RPMI7951 (cell line): ENCODE results near the gene NFIA. TPM values are rescaled to one million over a fixed set of nuclear protein-coding genes. Genes with fewer than 3 reads are reported as not detected.

Experiments
- DNase-seq: peaks from one replicate; pipeline ENCODE4 v3.0.0-alpha.2; 2012; ENCODE audit warnings: low read depth
- total RNA-seq: library from RNA; depleted of rRNA; stranded (reverse); fragments of >200 nt; shearing (Covaris generic); gene quantifications from 2 replicates; pipeline ENCODE4 v1.2.3, GENCODE V29; 2014

The NFIA gene
- total RNA-seq, 1 experiment from 2014 or later, result 3.0 TPM

DNA sequence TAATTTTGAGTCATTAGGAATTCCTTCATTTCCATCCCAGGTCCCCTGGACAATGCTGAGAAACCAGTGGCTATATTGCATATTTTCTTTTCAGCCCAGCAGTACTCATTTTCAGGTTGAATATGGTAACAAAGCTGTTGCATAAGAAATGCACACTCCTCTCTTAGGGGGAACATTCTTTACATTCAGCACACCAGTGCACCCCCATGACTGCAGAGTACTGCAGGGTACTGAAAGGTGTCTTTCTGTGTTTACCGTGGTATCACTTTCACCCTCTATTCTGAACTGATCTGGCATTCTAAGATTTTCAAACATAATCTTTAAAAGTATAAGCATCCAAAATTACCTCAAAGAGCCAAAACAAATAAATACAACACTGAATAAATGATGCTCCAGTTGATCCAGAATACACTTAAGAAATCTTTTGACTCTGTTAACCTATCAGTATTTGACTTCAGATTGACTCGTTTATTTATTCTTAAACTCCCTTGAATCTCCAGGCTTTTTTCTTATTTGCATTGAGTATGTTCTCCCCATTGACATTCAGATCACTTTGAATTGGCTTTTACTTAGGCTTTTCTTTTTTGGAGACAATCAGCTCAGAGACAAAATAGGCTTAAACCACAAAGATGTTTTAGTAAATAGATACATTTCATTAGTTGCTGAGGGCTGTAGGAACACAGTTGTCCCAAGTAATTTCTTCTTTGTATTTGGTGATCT, 213.6 kb downstream of the NFIA start:
- DNase-seq, result no peak

DNA sequence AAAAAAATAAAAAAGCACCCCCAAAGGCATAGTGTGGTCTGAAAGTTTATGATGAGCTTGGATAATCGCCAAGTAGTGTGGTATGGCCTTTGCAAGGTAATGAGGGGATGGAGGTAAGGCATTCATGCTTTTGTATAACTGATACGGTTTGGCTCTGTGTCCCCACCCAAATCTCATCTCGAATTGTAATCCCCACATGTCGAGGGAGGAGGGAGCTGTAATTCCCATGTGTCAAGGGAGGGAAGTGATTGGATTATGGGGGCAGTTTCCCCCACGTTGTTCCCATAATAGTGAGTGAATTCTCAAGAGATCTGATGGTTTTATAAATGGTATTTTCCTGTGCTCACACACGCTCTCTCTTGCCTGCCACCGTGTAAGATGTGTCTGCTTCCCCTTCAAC, 215.5 kb downstream of the NFIA start:
- DNase-seq, result no peak

DNA sequence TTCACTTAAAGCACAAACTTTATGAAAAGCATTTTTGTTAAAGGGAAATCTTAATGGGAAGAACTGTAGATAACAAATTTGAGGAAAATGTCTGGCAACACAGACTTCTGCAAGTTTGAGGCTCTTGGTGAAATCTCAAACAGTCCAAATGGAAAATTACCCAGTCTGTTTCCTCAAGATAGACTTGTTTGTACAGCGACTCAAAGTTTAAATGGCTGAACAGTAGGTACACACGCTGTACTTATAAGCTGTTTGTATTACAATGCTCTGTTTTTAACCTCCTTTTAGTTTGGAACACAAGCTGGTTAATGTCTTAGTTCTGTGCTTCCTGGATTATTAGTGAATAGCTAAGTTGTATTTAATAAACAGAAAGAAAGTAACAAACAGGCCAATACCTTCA, 217.1 kb downstream of the NFIA start:
- DNase-seq, result no peak

DNA sequence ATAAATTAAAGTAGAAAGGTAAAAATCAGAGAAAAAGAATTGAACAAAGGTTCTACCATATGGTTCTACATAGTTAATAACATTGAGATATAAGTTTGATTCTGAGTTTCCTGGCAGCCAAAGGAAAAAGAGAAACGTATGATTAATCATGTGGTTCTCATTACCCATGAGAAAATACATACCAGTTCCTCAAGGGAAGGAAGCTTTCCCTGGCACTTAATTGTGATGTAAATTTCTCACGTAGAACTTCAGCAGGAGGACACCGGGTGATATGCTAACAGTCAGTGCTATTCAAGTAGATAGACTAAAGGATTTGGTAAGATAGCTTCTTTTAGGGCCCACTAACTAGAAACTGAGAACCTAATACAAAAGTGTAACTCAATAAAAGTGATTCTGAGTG, 218.5 kb downstream of the NFIA start:
- DNase-seq, result no peak

DNA sequence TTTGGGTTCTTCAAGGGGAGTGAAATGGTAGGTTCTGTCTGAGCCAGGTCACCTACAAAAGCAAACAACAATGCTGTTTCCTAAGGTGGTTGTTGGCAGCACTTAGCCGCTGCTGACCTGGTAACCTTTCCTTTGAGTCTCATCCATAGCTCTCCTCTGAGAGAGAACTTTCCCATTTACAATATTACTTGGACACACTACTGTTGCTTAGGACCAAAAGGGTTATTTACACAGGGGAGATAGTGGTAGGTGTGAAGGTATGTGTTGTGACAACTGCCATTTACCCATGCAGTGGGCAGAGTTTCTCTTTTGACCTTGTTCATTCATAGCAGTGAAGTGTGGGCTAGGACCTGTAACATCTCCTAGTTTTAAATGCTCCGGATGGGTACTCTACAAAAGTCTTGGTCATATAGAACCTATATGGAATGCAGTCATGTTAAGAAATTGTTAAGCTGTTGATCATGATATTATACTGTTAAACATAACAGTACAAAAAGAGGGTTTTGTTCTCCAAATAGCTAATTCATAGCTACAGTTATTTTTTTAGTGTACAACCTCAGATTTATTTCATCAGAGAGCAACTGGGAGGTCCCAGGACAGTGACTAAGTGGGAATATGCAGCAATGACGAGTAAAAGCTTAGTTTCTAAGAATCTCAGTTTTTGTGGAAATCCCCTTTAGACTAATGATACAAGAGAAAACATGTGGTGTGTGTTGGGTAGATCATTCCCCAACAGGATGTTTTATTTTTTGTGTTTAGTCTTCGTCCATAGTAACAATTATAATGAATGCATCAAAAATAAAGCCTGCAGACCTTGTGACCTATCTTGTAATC, 219.7 kb downstream of the NFIA start:
- DNase-seq, result no peak

GRCh38 chr1:61307422-61308142, 225.2 kb downstream of the NFIA start:
- DNase-seq, result no peak

DNA sequence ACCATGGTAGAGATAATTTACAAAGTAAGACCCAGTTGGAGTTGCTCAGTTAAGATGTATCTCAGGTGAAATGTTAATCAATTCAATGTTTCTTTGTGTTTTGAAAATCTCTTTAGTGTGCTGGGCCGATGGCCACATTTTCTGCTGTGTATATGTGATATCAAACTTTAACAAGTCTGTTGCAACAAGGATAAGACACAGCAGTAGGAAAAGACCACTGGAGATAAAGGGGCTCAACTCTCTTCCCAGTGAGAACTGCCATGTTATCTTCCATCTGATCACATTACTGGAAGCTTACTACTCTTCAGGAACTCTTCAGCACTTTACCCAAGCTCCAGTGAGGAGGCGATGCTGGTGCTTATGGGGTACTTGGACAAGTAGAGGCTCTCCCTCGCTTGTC, 227.7 kb downstream of the NFIA start:
- no peak for DNase-seq

- DNase-seq, result no peak
Observed at GRCh38 chr1:61310538-61310937, 228.2 kb downstream of the NFIA start.

DNA sequence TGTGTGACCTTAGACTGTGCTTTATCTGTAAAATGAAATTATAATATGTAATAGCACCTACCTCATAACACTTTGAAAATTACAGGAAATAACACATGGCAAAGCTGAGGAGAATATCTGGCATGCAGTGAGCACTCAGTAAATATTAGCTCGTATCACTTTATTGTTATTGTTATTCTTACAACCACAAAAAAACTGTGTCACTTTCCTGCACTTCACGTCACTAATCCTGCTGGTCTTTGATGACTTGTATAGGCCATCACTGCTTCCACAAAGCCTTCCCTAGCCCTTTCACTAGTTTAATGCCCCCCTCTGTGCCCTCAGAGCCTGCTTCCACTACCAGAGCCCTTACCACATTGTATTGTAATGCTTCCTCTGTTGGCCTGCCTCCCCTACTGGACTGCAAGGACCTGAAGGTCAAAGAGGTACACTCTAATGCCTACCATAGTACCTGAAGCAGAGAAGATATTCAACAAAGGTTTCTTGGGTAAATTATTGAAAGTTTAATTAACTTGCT, 231.6 kb downstream of the NFIA start:
- DNase-seq, result no peak

DNA sequence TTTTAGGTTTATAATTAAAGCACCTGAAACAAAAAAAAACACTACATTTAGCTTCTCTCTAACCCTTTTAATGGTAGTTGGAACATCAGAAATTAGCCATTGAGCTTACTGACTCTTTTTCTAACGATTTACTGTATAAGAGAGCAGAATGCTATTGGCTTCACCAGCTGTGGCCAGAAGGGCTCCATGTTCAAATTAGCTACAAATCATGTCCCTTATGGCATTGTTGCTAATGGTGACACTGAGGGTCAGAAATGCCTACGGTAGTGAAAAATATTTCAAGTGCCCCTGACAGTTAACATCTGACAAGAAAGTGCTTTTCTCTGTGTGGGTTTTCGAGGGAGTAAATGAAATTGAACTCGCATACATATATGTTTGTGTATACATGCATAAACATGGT, 232.7 kb downstream of the NFIA start:
- no peak for DNase-seq

- DNase-seq, result no peak
Observed at GRCh38 chr1:61316493-61316892, 234.1 kb downstream of the NFIA start.

- no peak for DNase-seq
Observed at GRCh38 chr1:61318319-61319125, 236.2 kb downstream of the NFIA start.

- DNase-seq, result no peak
Observed at GRCh38 chr1:61320575-61320974, 238.2 kb downstream of the NFIA start.

- DNase-seq, result no peak
Observed at GRCh38 chr1:61322008-61322744, 239.8 kb downstream of the NFIA start.

DNA sequence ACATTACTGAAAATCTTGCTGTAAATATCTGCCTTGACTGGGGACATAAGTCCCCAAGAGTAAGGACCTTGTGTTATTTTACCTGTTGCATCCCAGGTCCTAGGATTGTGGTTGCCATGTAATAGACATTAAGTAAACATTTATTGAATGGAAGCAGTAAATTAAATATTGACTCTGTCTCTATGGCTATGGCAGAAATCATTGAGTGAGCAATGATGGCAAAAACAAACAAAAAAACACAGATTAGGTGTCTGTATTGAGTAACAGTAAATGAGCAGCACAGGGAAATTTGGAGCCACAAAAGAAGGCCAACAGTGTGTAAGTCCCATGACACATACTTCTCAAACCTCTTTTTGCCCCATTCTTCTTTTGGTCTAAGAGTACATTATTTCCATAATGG, 240.4 kb downstream of the NFIA start:
- no peak for DNase-seq

DNA sequence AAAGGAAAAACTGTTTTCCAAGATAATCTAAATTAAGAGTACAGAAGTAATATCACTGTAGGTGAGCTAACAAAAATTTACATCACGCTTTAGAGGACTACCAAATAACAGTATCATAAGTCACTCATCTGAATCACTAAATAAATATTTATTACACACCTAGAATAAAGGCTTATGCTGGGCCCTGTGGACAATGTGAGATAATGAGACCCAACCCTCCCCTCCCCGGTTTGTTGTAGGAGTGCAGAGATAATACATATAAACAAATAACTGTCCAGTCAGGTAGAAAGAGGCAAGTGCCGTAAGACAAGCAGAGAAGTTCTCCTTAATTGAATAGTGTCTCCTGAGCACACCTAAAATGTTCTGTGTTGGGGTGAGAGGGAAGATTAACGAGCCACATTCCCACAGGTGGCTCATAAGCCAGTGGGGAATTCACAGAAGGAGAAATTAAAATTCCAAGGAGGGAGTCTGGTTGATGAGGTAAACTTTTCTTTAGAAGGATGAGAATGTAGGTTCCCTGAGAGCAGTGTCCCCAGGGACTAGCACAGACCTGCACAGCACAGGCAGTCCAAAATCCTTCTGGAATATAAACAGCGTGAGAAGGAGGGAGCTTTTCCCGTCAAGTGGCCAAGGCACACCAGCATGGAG, 241.4 kb downstream of the NFIA start:
- no peak for DNase-seq

DNA sequence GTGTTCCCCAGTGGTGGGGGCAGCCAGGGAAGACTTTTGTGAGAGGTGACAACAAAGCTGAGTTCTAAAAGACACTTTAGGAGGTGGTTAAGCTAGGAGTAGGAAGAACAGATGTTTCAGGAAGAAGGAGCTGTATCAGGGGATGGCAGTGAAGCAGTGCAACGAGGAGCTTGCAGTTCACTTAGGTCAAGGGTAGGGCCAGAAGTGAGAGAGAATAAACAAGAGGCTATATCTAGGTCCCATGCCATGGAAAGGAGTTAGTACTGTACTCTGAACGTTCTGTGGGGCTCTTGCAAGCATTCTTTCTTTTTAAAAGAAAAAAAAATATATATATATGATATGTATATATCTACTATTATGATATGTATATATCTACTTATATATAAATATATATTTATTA, 244.4 kb downstream of the NFIA start:
- no peak for DNase-seq

DNA sequence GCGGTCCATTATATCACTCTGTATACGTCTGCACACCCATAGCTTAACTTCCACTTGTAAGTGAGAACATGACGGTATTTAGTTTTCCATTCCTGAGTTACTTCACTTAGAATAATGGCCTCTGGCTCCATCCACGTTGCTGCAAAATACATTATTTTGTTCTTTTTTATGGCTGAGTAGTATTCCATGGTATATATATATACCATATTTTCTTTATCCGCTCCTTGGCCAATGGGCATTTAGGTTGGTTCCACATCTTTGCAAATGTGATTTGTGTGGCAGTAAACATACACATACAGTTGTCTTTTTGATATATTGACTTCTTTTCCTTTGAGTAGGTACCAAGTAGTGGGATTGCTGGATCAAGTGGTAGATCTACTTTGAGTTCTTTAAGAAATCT, 245.1 kb downstream of the NFIA start:
- no peak for DNase-seq

DNA sequence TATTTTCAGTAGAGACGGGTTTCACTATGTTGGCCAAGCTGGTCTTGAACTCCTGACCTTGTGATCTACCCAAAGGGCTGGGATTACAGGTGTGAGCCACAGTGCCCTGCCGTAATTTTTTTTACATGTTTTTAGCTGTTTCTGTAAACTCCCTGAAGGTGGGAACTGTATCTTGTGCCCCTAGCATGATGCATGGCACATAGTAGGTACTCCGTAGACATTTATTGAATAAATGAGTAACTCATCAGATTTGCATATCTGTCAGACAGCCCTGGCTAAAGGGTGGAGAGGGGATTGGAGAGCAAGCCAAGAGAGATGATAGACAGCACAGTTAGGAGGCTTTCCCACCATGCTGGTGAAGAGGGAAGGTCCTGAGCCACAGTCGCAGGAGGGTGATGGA, 247.2 kb downstream of the NFIA start:
- no peak for DNase-seq

DNA sequence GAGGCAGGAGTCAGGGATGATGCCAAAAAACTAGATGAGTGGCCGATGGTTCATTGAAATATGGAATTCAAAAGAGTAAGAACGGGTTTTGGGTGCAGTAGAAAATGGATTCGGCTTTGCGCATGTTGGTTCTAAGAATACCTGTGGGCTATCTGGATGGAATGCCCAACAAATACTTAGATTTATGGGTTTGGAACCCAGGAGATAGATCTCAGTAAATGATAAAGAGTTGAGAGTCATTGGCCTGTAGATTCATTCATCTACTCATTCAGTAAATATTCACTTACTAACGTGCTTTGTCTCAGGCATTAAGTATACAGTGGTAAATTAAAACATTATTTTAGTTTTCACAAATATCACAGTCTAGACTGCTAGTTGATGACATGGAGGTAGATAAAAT, 247.7 kb downstream of the NFIA start:
- DNase-seq, result no peak
